Measurements from ENCODE around the gene KDM6A.

- no peak for TF ChIP-seq RAD21 (IDR thresholded peaks at IDR 0.05; ENCODE audit: low read depth)
- TF ChIP-seq CTCF (IDR thresholded peaks at IDR 0.05 in 2 of 3, conservative IDR thresholded peaks at IDR 0.05 in 1 of 3; ENCODE audit: borderline replicate concordance in 1 of 3, insufficient read depth in 1 of 3, low read depth in 2 of 3, low read length in 2 of 3) = no peak
- no peak for TF ChIP-seq REST (IDR thresholded peaks at IDR 0.05; ENCODE audit: low read depth)
- TF ChIP-seq POLR2AphosphoS5 (IDR thresholded peaks at IDR 0.05; ENCODE audit: low read depth, low read length) = no peak
- no peak for TF ChIP-seq SIN3A (IDR thresholded peaks at IDR 0.05; ENCODE audit: low read depth)
- TF ChIP-seq JUND (IDR thresholded peaks at IDR 0.05) = no peak
- no peak for TF ChIP-seq MAX (IDR thresholded peaks at IDR 0.05)
- no peak for TF ChIP-seq TCF7L2 (IDR thresholded peaks at IDR 0.05; ENCODE audit: borderline replicate concordance, extremely low read depth, insufficient read depth, insufficient read length)
- no peak for TF ChIP-seq POLR2A (IDR thresholded peaks at IDR 0.05; ENCODE audit: borderline replicate concordance, extremely low read depth, insufficient read depth, insufficient read length)
- TF ChIP-seq ZBTB33 (IDR thresholded peaks at IDR 0.05; ENCODE audit: extremely low read depth, insufficient replicate concordance, low read length) = no peak
Observed at GRCh38 chrX:44980403-44980802, 107.4 kb downstream of the KDM6A start.

Measured in HCT116 (cell line).